Keratinocyte (primary cell): ENCODE data around the gene TAF1B. TPM values are rescaled to one million over a fixed set of nuclear protein-coding genes. Genes with fewer than 3 reads are reported as not detected.

Source experiments
- DNase-seq: peaks from one replicate; pipeline ENCODE4 v3.0.0-alpha.2; 2011; ENCODE audit warnings: low read depth, missing footprints, low spot score
- FAIRE-seq: peaks from 2 replicates; lab custom pipeline; 2011; peaks lifted over from hg19 to GRCh38; lab: Jason Lieb, UNC
- H2AFZ ChIP-seq: 2 replicates; pipeline ENCODE4 v1.6.0; 2012; ENCODE audit warnings: low read length, control low read depth, inconsistent platforms; ENCODE audit not compliant: control insufficient read depth
- H3K27ac ChIP-seq: 2 replicates; pipeline ENCODE4 v1.5.1; 2011; ENCODE audit warnings: low read length; ENCODE audit not compliant: control insufficient read depth, insufficient read depth
- H3K27me3 ChIP-seq: 3 replicates; pipeline ENCODE4 v1.6.0; 2011; ENCODE audit warnings: low read length; ENCODE audit not compliant: control insufficient read depth, insufficient read depth; ENCODE audit errors: extremely low read depth
- H3K36me3 ChIP-seq, 2 experiments: 2 replicates in 1 of 2; 3 replicates in 1 of 2; pipeline ENCODE4 v1.5.1; 2011; ENCODE audit warnings: low read length in 2 of 2, mild to moderate bottlenecking in 1 of 2; ENCODE audit not compliant: control insufficient read depth in 2 of 2, insufficient read depth in 2 of 2; ENCODE audit errors: extremely low read depth in 1 of 2
- H3K4me1 ChIP-seq: 3 replicates; pipeline ENCODE4 v1.5.1; 2011; ENCODE audit warnings: low read length; ENCODE audit not compliant: control insufficient read depth, insufficient read depth; ENCODE audit errors: extremely low read depth
- H3K4me2 ChIP-seq: 3 replicates; pipeline ENCODE4 v1.6.0; 2011; ENCODE audit warnings: low read depth, low read length; ENCODE audit not compliant: control insufficient read depth, insufficient read depth; ENCODE audit errors: extremely low read depth
- H3K4me3 ChIP-seq, 3 experiments: fragments of 200-600 bp in 1 of 3; sonication (generic) in 1 of 3; 2 replicates in 2 of 3; 3 replicates in 1 of 3; pipeline ENCODE4 v1.5.1; 2011 to 2016; ENCODE audit warnings: low read length in 3 of 3, mild to moderate bottlenecking in 3 of 3, control low read depth in 2 of 3, inconsistent platforms in 1 of 3, low read depth in 1 of 3, mixed read lengths in 1 of 3, mixed run types in 1 of 3, moderate library complexity in 1 of 3; ENCODE audit not compliant: control insufficient read depth in 2 of 3, insufficient read depth in 2 of 3; ENCODE audit errors: extremely low read depth in 1 of 3
- H3K79me2 ChIP-seq: 2 replicates; pipeline ENCODE4 v1.6.0; 2012; ENCODE audit warnings: low read length; ENCODE audit not compliant: control insufficient read depth, insufficient read depth
- H3K9ac ChIP-seq: 3 replicates; pipeline ENCODE4 v1.6.0; 2011; ENCODE audit warnings: low read length; ENCODE audit not compliant: control insufficient read depth, insufficient read depth; ENCODE audit errors: extremely low read depth
- H3K9me1 ChIP-seq: 3 replicates; pipeline ENCODE4 v1.6.0; 2011; ENCODE audit warnings: low read length; ENCODE audit not compliant: control insufficient read depth, insufficient read depth; ENCODE audit errors: extremely low read depth
- H3K9me3 ChIP-seq: 2 replicates; pipeline ENCODE4 v1.5.1; 2012; ENCODE audit warnings: low read depth, low read length; ENCODE audit not compliant: control insufficient read depth
- H4K20me1 ChIP-seq: 3 replicates; pipeline ENCODE4 v1.6.0; 2011; ENCODE audit warnings: low read length; ENCODE audit not compliant: control insufficient read depth, insufficient read depth; ENCODE audit errors: extremely low read depth
- CTCF ChIP-seq, 3 experiments: IDR thresholded peaks in 1 of 3; conservative IDR thresholded peaks in 1 of 3; optimal IDR thresholded peaks in 1 of 3; 2 replicates in 2 of 3; 3 replicates in 1 of 3; pipeline versions ENCODE3 to v1.5.1; 2011; ENCODE audit warnings: low read length in 3 of 3, mild to moderate bottlenecking in 3 of 3, moderate library complexity in 2 of 3, control low read depth in 1 of 3, inconsistent platforms in 1 of 3; ENCODE audit not compliant: insufficient read depth in 2 of 3; ENCODE audit errors: extremely low read depth in 1 of 3
- EZH2 ChIP-seq: IDR thresholded peaks from one replicate; pipeline ENCODE4 v1.6.1; 2012; ENCODE audit warnings: inconsistent platforms, mild to moderate bottlenecking, low read length, moderate library complexity
- dilution Hi-C: fragments of 300-500 bp; cut with MboI; formaldehyde crosslinking; loops from one replicate; pipeline ENCODE4 v1.7.0; 2020; ENCODE audit warnings: low sequenced_read_pairs; ENCODE audit not compliant: extremely low pct_ligation_motif_present
- polyA plus RNA-seq, 5 experiments: library from polyadenylated mRNA; depleted of rRNA in 3 of 5; stranded (reverse) in 3 of 5; stranded (forward) in 1 of 5; unstranded in 1 of 5; fragments of >200 nt; gene quantifications; 1 replicate in 1 of 5; 2 replicates in 3 of 5; 3 replicates in 1 of 5; pipeline versions ENCODE4 v1.2.1 to v1.2.3, GENCODE V29; 2011 to 2012; ENCODE audit warnings: missing spikeins in 2 of 5, low read depth in 1 of 5, low replicate concordance in 1 of 5

Gene TAF1B
- polyA plus RNA-seq, 1 donor (not counting 4 experiments of a cell fraction or from before 2014, with no cell fraction given), result 16.5 TPM

- Histone ChIP-seq H3K9ac (peak overlapping the region; percentile 78), H3K27me3 (no peaks in the 10 kb centered on the region), H3K79me2 (no peaks in the 10 kb centered on the region), H4K20me1 (no peaks in the 10 kb centered on the region), H3K4me2 (peak overlapping the region; percentile 93), H3K4me3 (peak overlapping the region in 1 of 3 experiments; percentile 8), H3K9me3 (no peaks in the 10 kb centered on the region), H3K4me1 (peaks cover 46% of the 10 kb centered on the region), H3K27ac (peak overlapping the region; percentile 94), H3K36me3 (no peaks in the 10 kb centered on the region), H3K9me1 (peaks cover 2% of the 10 kb centered on the region), H2AFZ (no peak overlapping the region)
- no peak for FAIRE-seq
- no peak for DNase-seq
- dilution Hi-C loops, result no loop called here
- TF ChIP-seq CTCF (optimal IDR thresholded peaks at IDR 0.05 in 1 of 3, IDR thresholded peaks at IDR 0.05 in 1 of 3, conservative IDR thresholded peaks at IDR 0.05 in 1 of 3; ENCODE audit: extremely low read depth in 1 of 3, insufficient read depth in 2 of 3, low read length in 3 of 3), result no peak
- no peak for TF ChIP-seq EZH2
Observed at GRCh38 chr2:9800639-9800974, 42.7 kb upstream of the TAF1B start.

GRCh38 chr2:9800975-9801726, 42.1 kb upstream of the TAF1B start:
- Histone ChIP-seq H3K4me1 (peaks cover 46% of the 10 kb centered on the region), H3K27ac (peak overlapping the region; percentile 94), H3K9me3 (no peaks in the 10 kb centered on the region), H3K9me1 (peaks cover 2% of the 10 kb centered on the region), H3K27me3 (no peaks in the 10 kb centered on the region), H3K79me2 (no peaks in the 10 kb centered on the region), H3K4me3 (peak overlapping the region in 2 of 3 experiments; percentile 27 to 62), H3K36me3 (no peaks in the 10 kb centered on the region), H3K4me2 (peak overlapping the region; percentile 93), H2AFZ (peak overlapping the region; percentile 67), H3K9ac (peak overlapping the region; percentile 78), H4K20me1 (no peaks in the 10 kb centered on the region)
- DNase-seq, result peak; percentile 98
- FAIRE-seq, result peak; percentile 93
- TF ChIP-seq EZH2 (no peak), CTCF (optimal IDR thresholded peaks at IDR 0.05 in 1 of 3, IDR thresholded peaks at IDR 0.05 in 1 of 3, conservative IDR thresholded peaks at IDR 0.05 in 1 of 3; ENCODE audit: extremely low read depth in 1 of 3, insufficient read depth in 2 of 3, low read length in 3 of 3) (no peak)
- dilution Hi-C loops, result no loop called here
